Brain microvascular endothelial cell (primary cell): ENCODE data around the gene FAM227B.

ENCODE experiments used
- DNase-seq: peaks from one replicate; pipeline ENCODE4 v3.0.0-alpha.2; 2020
- H3K27ac ChIP-seq: fragments of 250-450 bp; sonication (Bioruptor Pico); 2 replicates; pipeline ENCODE4 v1.5.1; 2020; ENCODE audit warnings: mild to moderate bottlenecking, moderate library complexity
- H3K27me3 ChIP-seq: fragments of 250-450 bp; sonication (Bioruptor Pico); replicated peaks from 2 replicates; pipeline ENCODE4 v1.5.1; 2020; ENCODE audit warnings: mild to moderate bottlenecking
- H3K36me3 ChIP-seq: fragments of 250-450 bp; sonication (Bioruptor Pico); replicated peaks from 2 replicates; pipeline ENCODE4 v1.5.1; 2020; ENCODE audit warnings: mild to moderate bottlenecking
- H3K4me3 ChIP-seq: 2 replicates; pipeline ENCODE4 v1.5.1; 2011; ENCODE audit warnings: low read depth, mild to moderate bottlenecking, control low read depth, low read length, moderate library complexity
- in situ Hi-C: cut with HindIII; loops from 2 replicates; pipeline ENCODE4 v1.10.0; 2017; ENCODE audit warnings: low sequenced_read_pairs, low pct_ligation_motif_present
- TF ChIP-seq, protein P1 (sequence below): IDR thresholded peaks from 2 replicates; pipeline ENCODE4 v1.5.1; 2011; ENCODE audit warnings: low read depth, mild to moderate bottlenecking, moderate library complexity, low read length, control low read depth, inconsistent platforms; ENCODE audit errors: missing control alignments

The FAM227B gene

DNA sequence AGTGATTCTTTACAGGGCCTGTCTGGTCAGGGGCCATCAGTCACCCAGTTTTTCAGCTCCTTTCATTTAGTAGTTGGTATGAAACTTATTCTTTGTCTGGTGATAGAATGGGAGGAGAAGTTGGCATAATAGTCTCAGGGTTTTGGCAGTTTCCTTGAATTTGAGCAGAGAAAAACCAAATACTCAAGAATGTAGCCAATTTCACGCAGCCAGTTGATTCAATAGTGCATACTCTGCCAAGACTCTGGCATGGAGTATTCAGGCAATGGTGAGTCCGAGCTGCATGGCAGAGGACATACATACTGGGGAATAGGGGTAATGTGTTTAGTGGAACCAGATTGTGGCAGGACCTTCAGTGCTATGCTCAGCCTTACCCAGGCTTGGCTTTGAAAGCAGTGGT lies 332.2 kb downstream of the FAM227B start:
- TF ChIP-seq, protein P1, sequence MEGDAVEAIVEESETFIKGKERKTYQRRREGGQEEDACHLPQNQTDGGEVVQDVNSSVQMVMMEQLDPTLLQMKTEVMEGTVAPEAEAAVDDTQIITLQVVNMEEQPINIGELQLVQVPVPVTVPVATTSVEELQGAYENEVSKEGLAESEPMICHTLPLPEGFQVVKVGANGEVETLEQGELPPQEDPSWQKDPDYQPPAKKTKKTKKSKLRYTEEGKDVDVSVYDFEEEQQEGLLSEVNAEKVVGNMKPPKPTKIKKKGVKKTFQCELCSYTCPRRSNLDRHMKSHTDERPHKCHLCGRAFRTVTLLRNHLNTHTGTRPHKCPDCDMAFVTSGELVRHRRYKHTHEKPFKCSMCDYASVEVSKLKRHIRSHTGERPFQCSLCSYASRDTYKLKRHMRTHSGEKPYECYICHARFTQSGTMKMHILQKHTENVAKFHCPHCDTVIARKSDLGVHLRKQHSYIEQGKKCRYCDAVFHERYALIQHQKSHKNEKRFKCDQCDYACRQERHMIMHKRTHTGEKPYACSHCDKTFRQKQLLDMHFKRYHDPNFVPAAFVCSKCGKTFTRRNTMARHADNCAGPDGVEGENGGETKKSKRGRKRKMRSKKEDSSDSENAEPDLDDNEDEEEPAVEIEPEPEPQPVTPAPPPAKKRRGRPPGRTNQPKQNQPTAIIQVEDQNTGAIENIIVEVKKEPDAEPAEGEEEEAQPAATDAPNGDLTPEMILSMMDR, result no peak

DNA sequence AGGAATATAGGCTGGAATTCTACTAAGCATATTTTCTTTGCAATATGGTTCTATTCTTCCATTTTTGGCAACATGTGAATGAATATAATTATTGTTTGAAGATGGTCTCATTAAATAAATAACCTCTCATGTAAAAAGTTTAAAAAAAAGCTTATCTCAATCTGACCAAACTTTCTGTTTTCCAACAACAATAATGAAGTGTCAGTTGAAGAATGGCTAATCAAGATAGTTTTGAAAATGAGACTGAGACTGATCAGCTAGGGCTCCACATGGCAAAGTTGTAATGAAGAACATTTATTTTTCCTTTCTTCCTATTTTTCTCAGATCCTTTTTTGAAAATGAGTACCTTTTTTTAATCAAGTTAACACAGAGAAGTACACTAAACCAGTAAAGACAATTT lies 333.1 kb downstream of the FAM227B start:
- H3K27me3 ChIP-seq, result no peaks in the 10 kb centered on the region
- no peak overlapping the region for H3K27ac ChIP-seq
- H3K36me3 ChIP-seq, result peaks cover 3% of the 10 kb centered on the region
- DNase-seq, result no peak
- in situ Hi-C loops, result no loop called here
- no peak overlapping the region for H3K4me3 ChIP-seq
- TF ChIP-seq, protein P1, result no peak

More for the DNA sequence above, 332.2 kb downstream of the FAM227B start:
- in situ Hi-C loops, result no loop called here
- no peaks in the 10 kb centered on the region for H3K27me3 ChIP-seq
- H3K4me3 ChIP-seq, result no peak overlapping the region
- peaks cover 3% of the 10 kb centered on the region for H3K36me3 ChIP-seq
- no peak overlapping the region for H3K27ac ChIP-seq
- no peak for DNase-seq

DNA sequence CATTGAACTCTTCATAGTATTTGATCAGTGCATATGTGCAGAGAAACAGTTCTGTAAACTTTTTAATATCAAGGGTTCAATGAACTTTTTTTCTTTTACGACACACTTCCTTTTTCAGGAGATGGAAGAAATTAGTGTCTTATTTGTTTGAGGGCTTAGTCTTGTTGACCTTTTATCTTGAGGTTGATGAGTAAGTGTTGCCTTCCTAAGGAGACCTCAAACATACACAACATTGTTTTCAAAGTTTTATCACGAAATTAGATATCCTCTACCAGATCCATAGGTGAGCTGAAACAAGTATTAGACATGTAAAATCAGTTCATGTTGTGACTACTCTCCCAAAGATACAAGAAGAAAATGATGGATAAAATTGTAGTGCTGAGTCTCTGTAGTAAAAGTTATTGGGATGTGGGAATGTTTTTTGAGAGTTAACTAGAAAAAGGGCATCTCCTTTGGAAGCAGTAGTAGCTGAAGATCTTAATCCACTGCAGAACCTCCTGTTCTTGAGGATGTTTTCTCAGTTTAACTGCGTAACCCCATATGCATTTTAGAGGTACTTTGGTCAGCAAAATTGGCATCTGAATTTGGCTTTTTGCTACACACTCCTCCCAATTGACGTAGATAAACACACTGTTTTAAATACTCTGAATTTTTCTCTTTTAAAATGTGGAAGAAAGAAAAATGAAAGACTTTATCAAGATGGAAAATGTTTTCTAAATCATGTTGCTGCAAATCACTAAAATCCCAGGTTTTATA lies 333.8 kb downstream of the FAM227B start:
- no peaks in the 10 kb centered on the region for H3K27me3 ChIP-seq
- no peak overlapping the region for H3K4me3 ChIP-seq
- in situ Hi-C loops, result no loop called here
- no peak overlapping the region for H3K27ac ChIP-seq
- DNase-seq, result no peak
- TF ChIP-seq, protein P1, result no peak
- peaks cover 3% of the 10 kb centered on the region for H3K36me3 ChIP-seq

DNA sequence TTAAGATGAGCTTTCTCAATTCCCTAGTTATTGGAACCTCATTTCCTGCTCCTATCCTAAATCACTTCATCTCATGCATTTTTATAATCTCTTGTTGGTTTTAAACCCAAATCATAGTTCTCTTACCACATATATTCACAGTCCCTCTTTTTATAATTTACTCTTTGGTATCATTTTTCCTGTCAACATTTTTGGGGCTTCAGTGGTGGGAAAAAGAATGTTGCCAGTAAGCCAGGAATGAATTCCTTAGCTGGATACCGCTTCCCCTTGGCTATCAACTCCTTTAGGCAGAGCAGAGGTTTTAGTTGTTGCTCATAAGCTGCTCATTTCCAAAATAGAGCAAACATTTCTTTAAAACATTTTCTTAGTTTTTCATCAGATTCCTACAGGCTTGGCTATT lies 338.3 kb downstream of the FAM227B start:
- Histone ChIP-seq H3K4me3 (no peak overlapping the region), H3K36me3 (peaks cover 3% of the 10 kb centered on the region), H3K27me3 (no peaks in the 10 kb centered on the region), H3K27ac (no peak overlapping the region)
- in situ Hi-C loops, result no loop called here
- TF ChIP-seq, protein P1, result no peak
- DNase-seq, result peak; percentile 66

DNA sequence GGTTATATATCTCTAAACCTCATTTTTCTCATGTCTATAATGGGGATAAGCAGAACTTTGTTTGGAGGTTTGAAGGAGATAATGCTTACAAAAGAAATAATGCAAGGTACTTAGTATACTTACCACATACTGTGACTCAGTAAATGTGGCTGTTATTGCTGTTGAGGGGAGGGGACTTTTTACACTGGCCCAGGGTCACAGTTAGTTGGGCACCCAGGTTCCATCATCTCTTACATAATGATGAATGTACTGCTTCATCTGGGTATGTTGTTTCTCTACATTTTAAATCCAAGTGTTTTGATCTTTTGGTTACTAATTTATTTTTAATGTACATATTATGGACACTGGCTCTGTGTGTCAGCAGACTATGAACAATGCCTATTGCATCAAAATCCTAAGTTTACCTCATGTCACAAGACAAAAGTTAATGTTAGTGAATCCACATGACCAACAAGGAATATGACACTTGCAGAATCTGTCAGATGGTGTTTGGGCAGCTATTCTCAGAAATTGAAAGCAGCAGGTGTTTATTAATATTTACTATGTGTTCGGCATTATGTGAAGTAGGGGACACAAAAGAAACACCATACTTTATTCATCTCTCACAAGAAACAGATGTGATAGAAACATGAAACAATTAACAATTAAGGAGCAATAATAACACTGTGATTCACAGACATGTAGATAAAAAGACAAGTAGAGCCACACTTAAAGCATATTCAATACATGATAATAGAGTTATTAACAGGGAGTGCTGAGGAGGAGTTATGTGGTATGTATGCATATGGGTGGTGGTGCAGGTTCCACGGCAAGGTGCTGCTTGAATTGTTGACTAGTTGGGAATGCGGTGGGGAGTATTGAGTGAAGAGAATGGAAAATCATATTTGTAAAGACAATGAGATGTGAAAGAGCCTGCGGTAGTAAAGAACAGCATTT lies 340.8 kb downstream of the FAM227B start:
- peaks cover 3% of the 10 kb centered on the region for H3K36me3 ChIP-seq
- no peak overlapping the region for H3K4me3 ChIP-seq
- no peaks in the 10 kb centered on the region for H3K27me3 ChIP-seq
- no peak for DNase-seq
- TF ChIP-seq, protein P1, result no peak
- in situ Hi-C loops, result no loop called here
- no peak overlapping the region for H3K27ac ChIP-seq
